Hepatocyte (in vitro differentiated cells): Measurements from ENCODE around the gene TTN.
A peak's percentile ranks its signal among the peaks of the same experiment; 100 is the strongest.

ENCODE experiments used
- CTCF ChIP-seq: fragments of 200-600 bp; sonication (generic); IDR thresholded peaks from 2 replicates; pipeline ENCODE4 v1.5.1; 2016; ENCODE audit warnings: antibody characterized with exemption, mild to moderate bottlenecking; ENCODE audit not compliant: poor library complexity
- EZH2 ChIP-seq: fragments of 200-600 bp; sonication (generic); IDR thresholded peaks from 2 replicates; pipeline ENCODE4 v1.6.1; 2016; ENCODE audit warnings: antibody characterized with exemption, mild to moderate bottlenecking, borderline replicate concordance
- EZH2phosphoT487 ChIP-seq: fragments of 200-600 bp; sonication (generic); IDR thresholded peaks from one replicate; pipeline ENCODE4 v1.6.1; 2018; ENCODE audit warnings: antibody characterized with exemption, mild to moderate bottlenecking, low read depth, moderate library complexity; ENCODE audit not compliant: unreplicated experiment, severe bottlenecking

GRCh38 chr2:178796079-178796677 lies 11.0 kb downstream of the TTN start:
- TF ChIP-seq CTCF (peak; percentile 67), EZH2 (no peak), EZH2phosphoT487 (no peak)
